Measurements from ENCODE around the gene RHEB.

DNA sequence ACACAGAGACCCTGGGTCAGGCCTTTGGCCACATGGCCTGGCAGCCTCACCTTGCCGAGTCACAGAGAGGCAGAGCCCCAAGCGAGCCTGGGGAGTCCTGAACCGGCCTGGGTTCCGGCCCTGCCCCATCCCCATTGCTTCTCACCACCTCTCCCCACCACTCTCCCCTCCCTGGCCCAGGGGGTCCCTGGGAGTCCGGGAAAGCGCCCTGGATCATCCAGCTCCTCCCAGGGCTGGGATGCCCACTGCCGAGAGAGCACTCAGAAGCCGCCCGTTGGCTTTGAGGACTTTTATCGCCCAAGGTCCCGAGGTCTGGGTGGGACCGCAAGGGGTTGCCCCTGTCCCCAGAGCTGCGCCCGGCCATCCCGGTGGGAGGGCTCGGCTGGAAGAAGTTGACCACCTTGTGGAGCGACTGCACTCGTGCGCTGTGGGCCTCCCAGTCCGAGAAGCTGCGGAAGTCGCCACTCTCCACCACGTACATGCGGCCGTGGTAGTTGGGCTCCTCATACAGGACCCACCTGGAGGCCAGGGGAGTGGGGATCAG lies 87.9 kb downstream of the RHEB start:
- TF ChIP-seq EZH2phosphoT487 (IDR thresholded peaks at IDR 0.05; ENCODE audit: low read depth), result no peak
- TF ChIP-seq, protein P1, sequence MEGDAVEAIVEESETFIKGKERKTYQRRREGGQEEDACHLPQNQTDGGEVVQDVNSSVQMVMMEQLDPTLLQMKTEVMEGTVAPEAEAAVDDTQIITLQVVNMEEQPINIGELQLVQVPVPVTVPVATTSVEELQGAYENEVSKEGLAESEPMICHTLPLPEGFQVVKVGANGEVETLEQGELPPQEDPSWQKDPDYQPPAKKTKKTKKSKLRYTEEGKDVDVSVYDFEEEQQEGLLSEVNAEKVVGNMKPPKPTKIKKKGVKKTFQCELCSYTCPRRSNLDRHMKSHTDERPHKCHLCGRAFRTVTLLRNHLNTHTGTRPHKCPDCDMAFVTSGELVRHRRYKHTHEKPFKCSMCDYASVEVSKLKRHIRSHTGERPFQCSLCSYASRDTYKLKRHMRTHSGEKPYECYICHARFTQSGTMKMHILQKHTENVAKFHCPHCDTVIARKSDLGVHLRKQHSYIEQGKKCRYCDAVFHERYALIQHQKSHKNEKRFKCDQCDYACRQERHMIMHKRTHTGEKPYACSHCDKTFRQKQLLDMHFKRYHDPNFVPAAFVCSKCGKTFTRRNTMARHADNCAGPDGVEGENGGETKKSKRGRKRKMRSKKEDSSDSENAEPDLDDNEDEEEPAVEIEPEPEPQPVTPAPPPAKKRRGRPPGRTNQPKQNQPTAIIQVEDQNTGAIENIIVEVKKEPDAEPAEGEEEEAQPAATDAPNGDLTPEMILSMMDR (IDR thresholded peaks at IDR 0.05; ENCODE audit: low read depth, low read length), result no peak
